ENCODE measurements around the gene CDIP1. TPM values are rescaled to one million over a fixed set of nuclear protein-coding genes. Genes with fewer than 3 reads are reported as not detected.
A peak's percentile ranks its signal among the peaks of the same experiment; 100 is the strongest.

CDIP1 gene
- total RNA-seq, 4 donors from 2014 or later = 23.8 to 34.2 (median 25.4) TPM

GRCh38 chr16:4491898-4492297, 46.7 kb downstream of the CDIP1 start:
- H3K27ac ChIP-seq = no peak overlapping the region
- H3K36me3 ChIP-seq = no peaks in the 10 kb centered on the region
- H3K27me3 ChIP-seq = no peaks in the 10 kb centered on the region
- no peak overlapping the region for H3K4me3 ChIP-seq
- intact Hi-C loops (cut with DNase I; ENCODE audit: low total_unique reads) (no loop called here), in situ Hi-C loops (cut with MboI; ENCODE audit: low sequenced_read_pairs in 4 of 4) (loop anchor here in 2 of 4 donors (25.0 kb wide), 2 partner anchors 95 to 470 kb away; partner anchors contain the start of gene SEC14L5 (in 1 of the 2))
- H3K4me1 ChIP-seq = peaks cover 10 to 22% of the 10 kb centered on the region in 2 donors
- no peak for DNase-seq
- no peaks in the 10 kb centered on the region for H3K9me3 ChIP-seq
- no peak for ATAC-seq
- TF ChIP-seq POLR2A (IDR thresholded peaks at IDR 0.05) (no peak), CTCF (IDR thresholded peaks at IDR 0.05 in 4 of 5, conservative IDR thresholded peaks at IDR 0.05 in 1 of 5) (no peak)

DNA sequence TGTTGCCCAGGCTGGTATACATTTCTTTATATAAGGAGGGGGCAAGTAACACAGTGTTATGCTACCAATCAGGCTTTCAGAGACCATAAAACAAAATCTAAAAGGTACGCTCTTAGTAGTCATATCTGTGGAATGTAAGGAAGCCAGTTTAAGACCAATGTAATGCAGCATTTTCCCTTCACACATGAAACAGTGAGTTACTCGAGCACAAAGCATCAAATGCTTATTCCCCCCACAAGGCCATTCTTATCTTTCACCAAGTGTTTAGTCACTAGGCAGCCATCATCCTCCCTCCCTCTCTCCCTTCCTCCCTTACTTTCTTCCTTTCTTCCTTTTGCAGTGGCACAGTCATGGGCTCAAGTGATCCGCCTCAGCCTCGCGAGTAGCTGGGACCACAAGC, 49.5 kb downstream of the CDIP1 start:
- ATAC-seq (no peak), DNase-seq (no peak)
- in situ Hi-C loops (cut with MboI; ENCODE audit: low sequenced_read_pairs in 4 of 4) = loop anchor here in 2 of 4 donors (25.0 kb wide), 2 partner anchors 98 to 473 kb away; partner anchors contain the start of gene SEC14L5 (in 1 of the 2)
- Histone ChIP-seq H3K4me1 (peaks cover 12 to 21% of the 10 kb centered on the region in 2 donors), H3K27me3 (no peaks in the 10 kb centered on the region), H3K9me3 (no peaks in the 10 kb centered on the region), H3K36me3 (peaks cover 0 to 15% of the 10 kb centered on the region in 2 donors), H3K27ac (peak overlapping the region in 2 of 4 donors; percentile 41 to 61), H3K4me3 (no peak overlapping the region)
- intact Hi-C loops (cut with DNase I; ENCODE audit: low total_unique reads) = loop anchor here (1.0 kb wide), 1 partner anchor 28 kb away; no protein-coding TSS in a partner anchor
- TF ChIP-seq POLR2A (IDR thresholded peaks at IDR 0.05) (no peak), CTCF (IDR thresholded peaks at IDR 0.05 in 4 of 5, conservative IDR thresholded peaks at IDR 0.05 in 1 of 5) (no peak)

- Histone ChIP-seq H3K27ac (peak overlapping the region; percentile 2 to 61 (median 28)), H3K9me3 (no peaks in the 10 kb centered on the region), H3K36me3 (peaks cover 0 to 20% of the 10 kb centered on the region in 2 donors), H3K27me3 (no peaks in the 10 kb centered on the region), H3K4me1 (peaks cover 12 to 21% of the 10 kb centered on the region in 2 donors), H3K4me3 (no peak overlapping the region)
- in situ Hi-C loops (cut with MboI; ENCODE audit: low sequenced_read_pairs in 4 of 4) (loop anchor here in 2 of 4 donors (25.0 kb wide), 2 partner anchors 99 to 474 kb away; partner anchors contain the start of gene SEC14L5 (in 1 of the 2)), intact Hi-C loops (cut with DNase I; ENCODE audit: low total_unique reads) (no loop called here)
- ATAC-seq (no peak), DNase-seq (no peak)
- TF ChIP-seq CTCF (IDR thresholded peaks at IDR 0.05 in 4 of 5, conservative IDR thresholded peaks at IDR 0.05 in 1 of 5) (no peak), POLR2A (IDR thresholded peaks at IDR 0.05) (no peak)
Measured at GRCh38 chr16:4488499-4488967, 50.0 kb downstream of the CDIP1 start.

- H3K4me1 ChIP-seq = peaks cover 12 to 21% of the 10 kb centered on the region in 2 donors
- H3K27ac ChIP-seq = peak overlapping the region; percentile 2 to 61 (median 28)
Measured at GRCh38 chr16:4487955-4488498, 50.5 kb downstream of the CDIP1 start.

More at GRCh38 chr16:4487955-4488498, 50.5 kb downstream of the CDIP1 start:
- Histone ChIP-seq H3K4me3 (no peak overlapping the region), H3K36me3 (peaks cover 0 to 22% of the 10 kb centered on the region in 2 donors), H3K9me3 (no peaks in the 10 kb centered on the region), H3K27me3 (no peaks in the 10 kb centered on the region)
- no peak for DNase-seq
- intact Hi-C loops (cut with DNase I; ENCODE audit: low total_unique reads) (no loop called here), in situ Hi-C loops (cut with MboI; ENCODE audit: low sequenced_read_pairs in 4 of 4) (loop anchor here in 2 of 4 donors (25.0 kb wide), 2 partner anchors 99 to 474 kb away; partner anchors contain the start of gene SEC14L5 (in 1 of the 2))
- ATAC-seq = peak; percentile 22 to 30
- TF ChIP-seq POLR2A (IDR thresholded peaks at IDR 0.05) (no peak), CTCF (IDR thresholded peaks at IDR 0.05 in 4 of 5, conservative IDR thresholded peaks at IDR 0.05 in 1 of 5) (no peak)
